ENCODE data around the gene CYFIP1.

Gene CYFIP1

DNA sequence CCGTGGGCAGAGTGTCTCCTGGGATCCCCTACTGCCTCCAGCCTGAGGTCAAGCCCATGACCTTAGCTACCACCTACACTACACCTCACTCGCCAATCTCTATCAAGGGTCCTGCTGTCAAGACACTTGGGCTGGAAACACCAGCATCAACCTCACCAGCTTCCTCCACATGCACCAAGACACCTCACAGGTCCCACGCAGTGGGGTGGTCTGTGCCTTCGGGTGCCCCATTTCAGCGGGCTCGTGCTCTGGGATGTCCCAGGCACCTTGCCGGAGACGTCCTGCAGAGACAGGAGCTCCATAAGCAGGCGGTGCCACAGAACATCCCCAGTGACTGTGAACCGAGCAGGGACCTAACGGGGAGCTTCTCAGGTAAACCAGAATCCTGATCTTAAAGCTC is 20.0 kb downstream of the CYFIP1 start:
- Histone ChIP-seq H3K4me3 (ENCODE audit: low read length) (no peak overlapping the region), H4K20me1 (ENCODE audit: insufficient read depth, low read length) (peaks cover 7% of the 10 kb centered on the region; the same call in 1 of the 2 replicates), H3K4me1 (ENCODE audit: low read length) (peaks cover 5% of the 10 kb centered on the region; the same call in 1 of the 2 replicates), H3K27ac (ENCODE audit: low read length) (no peak overlapping the region), H3K36me3 (replicated peaks; ENCODE audit: low read depth, low read length) (no peaks in the 10 kb centered on the region), H3K4me2 (ENCODE audit: low read length) (no peak overlapping the region), H3K27me3 (ENCODE audit: low read depth, low read length) (no peaks in the 10 kb centered on the region), H3K9me3 (ENCODE audit: insufficient read depth, low read length) (no peaks in the 10 kb centered on the region), H3K79me2 (ENCODE audit: low read length) (no peaks in the 10 kb centered on the region; the same call in 1 of the 2 replicates), H2AFZ (ENCODE audit: low read depth, low read length) (no peak overlapping the region), H3K9ac (ENCODE audit: low read length) (no peak overlapping the region)
- no peak for TF ChIP-seq CTCF (IDR thresholded peaks at IDR 0.05; ENCODE audit: low read depth, low read length)

- H3K36me3 ChIP-seq (replicated peaks; ENCODE audit: low read depth, low read length), result no peaks in the 10 kb centered on the region
- H3K27me3 ChIP-seq (ENCODE audit: low read depth, low read length), result no peaks in the 10 kb centered on the region
- H3K79me2 ChIP-seq (ENCODE audit: low read length), result no peaks in the 10 kb centered on the region; the same call in 1 of the 2 replicates
- H3K9ac ChIP-seq (ENCODE audit: low read length), result no peak overlapping the region
- TF ChIP-seq CTCF (IDR thresholded peaks at IDR 0.05; ENCODE audit: low read depth, low read length) (no peak), EZH2phosphoT487 (IDR thresholded peaks at IDR 0.05; ENCODE audit: low read depth) (no peak)
- H4K20me1 ChIP-seq (ENCODE audit: insufficient read depth, low read length), result peaks cover 7% of the 10 kb centered on the region; the same call in 1 of the 2 replicates
- no peak overlapping the region for H3K4me2 ChIP-seq (ENCODE audit: low read length)
- H2AFZ ChIP-seq (ENCODE audit: low read depth, low read length), result no peak overlapping the region
- H3K9me3 ChIP-seq (ENCODE audit: insufficient read depth, low read length), result no peaks in the 10 kb centered on the region
- no peak overlapping the region for H3K27ac ChIP-seq (ENCODE audit: low read length)
- peaks cover 5% of the 10 kb centered on the region; the same call in 1 of the 2 replicates for H3K4me1 ChIP-seq (ENCODE audit: low read length)
- H3K4me3 ChIP-seq (ENCODE audit: low read length), result no peak overlapping the region
Observed at GRCh38 chr15:22959321-22960101, 20.7 kb downstream of the CYFIP1 start.

DNA sequence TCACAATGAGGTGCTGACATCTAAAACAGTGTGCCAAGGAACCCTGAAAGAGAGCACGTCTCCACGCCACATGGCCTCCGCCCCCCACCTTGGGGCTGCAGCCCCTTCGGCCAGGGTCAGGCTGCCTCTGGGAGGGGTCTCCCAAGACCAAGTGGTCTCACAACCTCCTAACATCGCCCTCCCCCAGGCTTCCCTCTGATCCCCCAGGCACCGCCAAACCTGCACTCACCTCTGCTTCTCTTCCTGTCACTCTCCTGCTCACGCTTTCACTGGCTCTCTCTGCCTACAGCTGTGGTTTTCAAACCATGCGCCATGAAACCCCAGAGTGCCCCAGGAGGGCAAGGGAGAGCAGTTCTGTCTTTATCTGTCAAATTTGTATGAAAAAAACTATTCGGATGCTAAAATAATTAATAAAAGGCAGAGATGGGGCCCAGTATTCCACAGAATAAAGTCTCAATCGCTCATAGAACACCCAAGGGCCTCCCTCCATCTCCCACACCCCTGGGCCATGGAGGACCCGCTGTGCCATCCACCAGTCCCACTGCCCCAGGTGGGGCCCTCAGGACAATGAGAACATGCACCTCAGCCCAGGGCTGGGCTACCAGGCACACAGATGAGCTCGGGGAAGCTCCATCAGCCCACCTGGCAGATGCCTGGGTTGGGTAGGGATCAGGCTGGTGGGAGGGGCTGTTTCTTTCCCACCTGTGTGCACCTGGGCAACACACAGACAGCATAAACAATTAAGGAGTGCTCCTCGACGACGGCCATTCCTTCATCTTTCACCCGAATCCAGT is 21.5 kb downstream of the CYFIP1 start:
- no peaks in the 10 kb centered on the region for H3K36me3 ChIP-seq (replicated peaks; ENCODE audit: low read depth, low read length)
- H3K79me2 ChIP-seq (ENCODE audit: low read length), result no peaks in the 10 kb centered on the region
- no peak overlapping the region for H3K4me3 ChIP-seq (ENCODE audit: low read length)
- peaks cover 5% of the 10 kb centered on the region; the same call in 1 of the 2 replicates for H3K4me1 ChIP-seq (ENCODE audit: low read length)
- TF ChIP-seq CTCF (IDR thresholded peaks at IDR 0.05; ENCODE audit: low read depth, low read length), result no peak
- TF ChIP-seq EZH2phosphoT487 (IDR thresholded peaks at IDR 0.05; ENCODE audit: low read depth), result no peak
- H3K27me3 ChIP-seq (ENCODE audit: low read depth, low read length), result no peaks in the 10 kb centered on the region
- H3K9ac ChIP-seq (ENCODE audit: low read length), result no peak overlapping the region
- H3K9me3 ChIP-seq (ENCODE audit: insufficient read depth, low read length), result no peaks in the 10 kb centered on the region
- H4K20me1 ChIP-seq (ENCODE audit: insufficient read depth, low read length), result peaks cover 7% of the 10 kb centered on the region; the same call in 1 of the 2 replicates
- no peak overlapping the region for H3K4me2 ChIP-seq (ENCODE audit: low read length)
- H3K27ac ChIP-seq (ENCODE audit: low read length), result no peak overlapping the region
- H2AFZ ChIP-seq (ENCODE audit: low read depth, low read length), result no peak overlapping the region

DNA sequence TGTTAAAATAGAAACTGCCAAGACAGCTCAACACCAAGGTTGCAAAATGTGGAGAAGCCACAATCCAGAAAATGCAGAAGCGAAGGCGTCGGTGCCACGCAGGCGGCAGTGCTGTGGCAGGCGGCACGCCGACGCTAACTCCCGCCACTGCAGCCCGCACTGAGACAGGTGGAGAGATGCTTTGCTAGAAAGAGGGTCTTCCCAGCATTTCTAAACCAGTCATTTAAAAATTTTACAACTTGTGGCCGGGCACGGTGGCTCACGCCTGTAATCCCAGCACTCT is 23.2 kb downstream of the CYFIP1 start:
- Histone ChIP-seq H3K79me2 (ENCODE audit: low read length) (no peaks in the 10 kb centered on the region), H3K4me1 (ENCODE audit: low read length) (peaks cover 5% of the 10 kb centered on the region; the same call in 1 of the 2 replicates)

More for the DNA sequence above, 23.2 kb downstream of the CYFIP1 start:
- Histone ChIP-seq H3K4me3 (ENCODE audit: low read length) (no peak overlapping the region), H3K36me3 (replicated peaks; ENCODE audit: low read depth, low read length) (no peaks in the 10 kb centered on the region), H2AFZ (ENCODE audit: low read depth, low read length) (no peak overlapping the region), H3K9me3 (ENCODE audit: insufficient read depth, low read length) (no peaks in the 10 kb centered on the region), H3K4me2 (ENCODE audit: low read length) (no peak overlapping the region), H3K27ac (ENCODE audit: low read length) (no peak overlapping the region), H4K20me1 (ENCODE audit: insufficient read depth, low read length) (peaks cover 5% of the 10 kb centered on the region; the same call in 1 of the 2 replicates), H3K27me3 (ENCODE audit: low read depth, low read length) (no peaks in the 10 kb centered on the region), H3K9ac (ENCODE audit: low read length) (no peak overlapping the region)
- no peak for TF ChIP-seq CTCF (IDR thresholded peaks at IDR 0.05; ENCODE audit: low read depth, low read length)
- TF ChIP-seq EZH2phosphoT487 (IDR thresholded peaks at IDR 0.05; ENCODE audit: low read depth), result no peak
